Cardiac fibroblast (primary cell): Measurements from ENCODE around the gene TSPAN9.

Source experiments
- DNase-seq, 2 donors: peaks; one replicate each; pipeline versions ENCODE4 v3.0.0 to v3.0.0-alpha.2; 2010; ENCODE audit warnings: low read depth in 2 of 2
- H3K4me3 ChIP-seq, 2 donors: replicated peaks in 1 of 2; 1 replicate in 1 of 2; 2 replicates in 1 of 2; pipeline ENCODE4 v1.5.1; 2011; ENCODE audit warnings: low read depth in 2 of 2, low read length in 2 of 2, mild to moderate bottlenecking in 2 of 2, moderate library complexity in 1 of 2
- CTCF ChIP-seq: IDR thresholded peaks from one replicate; pipeline ENCODE4 v1.5.1; 2011; ENCODE audit warnings: low read depth, mild to moderate bottlenecking, low read length, inconsistent platforms

Gene TSPAN9

DNA sequence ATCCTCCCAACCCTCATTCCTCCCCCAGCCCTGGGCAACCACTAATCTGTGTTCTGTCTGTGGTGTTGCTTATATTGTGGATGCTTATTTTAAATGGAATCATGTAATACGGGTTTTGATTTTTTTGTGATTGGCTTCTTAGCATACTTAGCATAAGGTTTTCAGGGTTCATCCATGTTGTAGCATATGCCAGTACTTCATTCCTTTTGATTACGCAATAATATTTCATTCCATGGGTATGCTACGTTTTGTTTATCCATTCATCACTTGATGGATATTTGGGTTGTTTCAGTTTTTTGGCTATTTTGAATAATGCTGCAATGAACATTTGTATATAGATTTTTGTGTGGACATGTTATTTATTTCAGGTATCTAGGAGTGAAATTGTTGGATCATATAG is 82.9 kb downstream of the TSPAN9 start:
- no peak for TF ChIP-seq CTCF
- DNase-seq, result peak; percentile 52 to 67
- H3K4me3 ChIP-seq, result no peak overlapping the region

DNA sequence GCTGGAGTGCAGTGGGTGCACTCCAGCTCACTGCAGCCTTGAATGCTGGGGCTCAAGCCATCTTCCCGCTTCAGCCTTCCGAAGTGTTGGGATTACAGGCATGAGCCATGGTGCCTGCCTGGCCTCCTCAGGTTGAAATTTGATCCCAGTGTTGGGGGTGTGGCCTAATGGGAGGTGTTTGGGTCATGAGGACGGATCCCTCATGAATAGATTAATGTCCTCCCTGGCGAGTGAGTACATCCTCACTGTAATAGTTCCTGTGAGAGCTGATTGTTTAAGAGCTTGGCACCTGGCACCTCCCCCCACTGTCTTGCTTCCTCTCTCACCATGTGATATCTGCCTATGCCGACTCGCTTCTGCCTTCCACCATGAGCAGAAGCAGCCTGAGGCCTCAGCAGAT is 84.7 kb downstream of the TSPAN9 start:
- DNase-seq, result no peak
- no peak overlapping the region for H3K4me3 ChIP-seq
- no peak for TF ChIP-seq CTCF

- no peak for TF ChIP-seq CTCF
- H3K4me3 ChIP-seq, result no peak overlapping the region
- DNase-seq, result no peak
Measured at GRCh38 chr12:3164454-3165077, 87.4 kb downstream of the TSPAN9 start.

DNA sequence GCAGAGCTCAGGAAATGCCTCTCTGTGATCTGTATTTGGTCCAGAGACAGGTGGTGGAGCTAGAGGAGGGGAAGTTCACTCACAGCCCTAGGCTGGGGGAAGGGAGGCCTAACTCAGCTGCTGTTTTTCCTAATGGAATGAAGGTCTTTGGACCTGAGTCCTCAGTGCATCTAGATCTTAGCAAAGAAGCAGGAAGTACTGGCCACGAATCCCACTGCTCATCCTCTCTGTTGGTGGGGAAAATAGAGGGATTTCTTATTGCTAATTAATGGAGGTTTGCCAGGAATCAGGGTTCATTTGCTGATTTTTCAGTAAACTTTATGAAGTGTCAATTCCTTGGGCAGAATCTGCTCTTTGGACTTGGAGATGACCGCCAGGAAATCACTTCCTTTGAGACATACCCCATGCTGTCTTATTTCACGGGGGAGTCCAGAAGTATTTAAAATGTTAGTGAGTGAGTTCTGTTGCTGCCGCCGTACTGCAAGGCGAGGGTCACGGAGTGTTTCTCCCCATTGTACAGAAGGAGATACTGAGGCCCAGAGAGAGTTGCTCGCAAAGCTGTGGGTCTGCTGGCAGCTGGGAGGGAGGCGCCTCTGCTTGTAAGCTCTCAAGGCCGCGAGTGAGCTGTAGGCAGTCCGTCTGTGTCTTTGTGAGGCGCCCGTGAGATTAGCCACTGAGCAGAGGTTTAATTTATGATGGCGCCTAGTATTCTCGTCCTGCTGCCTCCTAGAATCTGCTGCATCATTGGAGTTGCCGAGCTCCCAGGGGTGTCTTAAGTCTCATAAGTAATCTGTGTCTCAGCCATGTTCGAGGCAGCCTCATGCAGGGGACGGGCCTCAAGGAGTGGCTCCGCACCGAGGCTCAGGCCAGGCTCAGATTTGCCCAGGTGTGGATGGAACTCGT is 88.2 kb downstream of the TSPAN9 start:
- TF ChIP-seq CTCF, result no peak
- DNase-seq, result no peak
- H3K4me3 ChIP-seq, result no peak overlapping the region

- no peak for TF ChIP-seq CTCF
- no peak overlapping the region for H3K4me3 ChIP-seq
- DNase-seq, result no peak
Measured at GRCh38 chr12:3167636-3168035, 90.5 kb downstream of the TSPAN9 start.

DNA sequence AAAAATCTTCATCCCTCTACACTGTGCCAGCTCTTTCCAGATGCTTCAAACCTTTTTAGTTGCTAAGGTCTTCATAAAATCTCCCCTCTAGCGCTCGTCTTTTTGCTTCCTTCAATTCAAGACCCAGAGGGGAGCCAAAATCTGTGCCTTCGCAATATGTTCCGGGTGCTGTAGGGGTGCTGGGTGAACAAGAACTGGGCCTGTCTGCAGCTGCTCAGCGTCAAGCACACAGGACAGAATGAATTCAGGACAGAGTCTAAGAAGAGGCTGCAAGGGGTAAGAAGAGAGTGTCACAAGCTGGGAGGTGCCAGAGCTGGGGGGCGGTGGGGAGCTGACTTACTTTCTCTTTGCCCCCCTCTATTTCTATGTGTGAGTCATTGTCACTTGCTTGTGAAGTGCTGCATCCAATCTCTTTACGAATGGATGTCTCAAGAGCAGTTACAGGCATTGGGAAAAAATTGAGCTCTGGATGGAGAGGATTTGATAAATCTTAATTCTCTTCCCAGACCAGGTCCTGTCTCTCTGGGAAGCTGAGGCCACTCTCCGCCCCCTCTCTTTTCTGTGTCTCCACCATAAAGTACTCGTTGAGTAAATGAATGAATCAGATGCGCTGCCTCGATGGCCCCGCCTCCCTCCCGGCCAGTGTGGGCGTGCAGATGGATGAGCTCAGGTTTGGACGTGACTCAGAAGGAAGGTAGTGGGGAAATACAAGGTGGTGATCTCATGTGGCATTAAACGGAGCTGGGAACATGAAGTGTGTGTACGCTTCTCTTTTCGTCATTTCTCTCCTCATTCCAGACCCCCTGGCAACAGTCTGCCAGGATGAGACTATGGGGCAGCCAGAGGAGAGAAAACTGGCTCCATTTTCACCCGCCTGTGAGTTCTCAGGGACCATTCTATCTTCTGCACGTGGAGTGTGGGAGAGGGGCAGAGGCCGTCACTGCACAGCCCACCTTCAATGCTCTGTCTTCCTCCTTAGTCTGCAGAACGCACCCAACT is 91.3 kb downstream of the TSPAN9 start:
- no peak for TF ChIP-seq CTCF
- DNase-seq, result peak; percentile 80 to 98
- H3K4me3 ChIP-seq, result no peak overlapping the region
